GM21515 (cell line): ENCODE data around the gene SLC1A7.

Experiments
- ATAC-seq: cut with Tn5 transposase; IDR thresholded peaks from one replicate; pipeline ENCODE4 v1.9.1; 2021; ENCODE audit not compliant: unreplicated experiment

The SLC1A7 gene

DNA sequence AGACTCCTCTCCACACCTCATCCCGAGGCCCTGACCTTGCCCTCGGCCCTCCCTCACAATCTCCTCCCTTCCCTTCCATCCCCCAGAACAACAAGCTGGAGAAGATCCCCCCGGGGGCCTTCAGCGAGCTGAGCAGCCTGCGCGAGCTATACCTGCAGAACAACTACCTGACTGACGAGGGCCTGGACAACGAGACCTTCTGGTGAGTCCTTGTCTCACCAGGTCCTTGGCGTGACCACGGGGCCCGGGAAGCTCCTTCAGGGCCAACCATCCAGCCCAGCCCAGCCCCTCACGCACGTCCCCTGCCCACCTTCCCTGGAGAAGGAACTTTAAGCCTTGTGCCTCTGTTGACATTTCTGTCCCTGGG is 64.9 kb downstream of the SLC1A7 start:
- no peak for ATAC-seq

DNA sequence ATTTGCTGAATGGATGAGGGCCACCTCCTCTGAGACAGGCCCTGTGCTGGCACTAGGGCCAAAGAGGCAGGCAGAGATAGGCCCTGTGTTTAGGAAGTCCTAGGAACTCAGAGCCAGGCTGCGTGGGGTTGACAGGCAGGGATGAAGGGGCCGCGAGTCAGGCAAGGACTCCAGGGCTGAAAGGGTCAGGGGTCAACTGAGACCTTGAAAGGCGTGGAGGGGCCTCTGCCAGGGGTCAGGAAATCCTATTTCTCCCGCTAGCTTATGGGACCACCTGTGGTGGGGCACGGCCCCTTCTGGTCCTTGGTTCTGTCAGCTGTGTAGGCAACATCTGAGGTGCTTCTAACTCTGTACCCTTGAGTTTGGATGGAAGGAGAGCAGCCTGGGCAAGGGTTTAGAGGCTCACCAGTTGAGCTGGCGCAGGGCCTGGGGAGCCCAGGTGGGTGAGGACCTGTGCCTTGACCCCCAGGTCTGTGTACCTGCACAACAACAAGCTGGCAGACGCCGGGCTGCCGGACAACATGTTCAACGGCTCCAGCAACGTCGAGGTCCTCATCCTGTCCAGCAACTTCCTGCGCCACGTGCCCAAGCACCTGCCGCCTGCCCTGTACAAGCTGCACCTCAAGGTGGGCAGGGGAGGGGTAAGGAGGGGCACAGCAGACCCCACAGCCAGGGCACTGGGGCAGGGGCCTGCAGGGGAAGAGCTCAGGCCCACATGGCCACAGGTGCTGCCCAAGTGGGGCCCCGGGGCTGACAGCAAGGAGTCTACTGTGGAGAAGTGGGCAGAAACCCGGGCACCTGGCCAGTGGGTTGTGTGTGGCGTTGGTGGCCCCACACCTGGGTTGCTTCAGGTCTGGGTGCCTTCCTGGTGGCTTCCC is 65.5 kb downstream of the SLC1A7 start:
- ATAC-seq: no peak

DNA sequence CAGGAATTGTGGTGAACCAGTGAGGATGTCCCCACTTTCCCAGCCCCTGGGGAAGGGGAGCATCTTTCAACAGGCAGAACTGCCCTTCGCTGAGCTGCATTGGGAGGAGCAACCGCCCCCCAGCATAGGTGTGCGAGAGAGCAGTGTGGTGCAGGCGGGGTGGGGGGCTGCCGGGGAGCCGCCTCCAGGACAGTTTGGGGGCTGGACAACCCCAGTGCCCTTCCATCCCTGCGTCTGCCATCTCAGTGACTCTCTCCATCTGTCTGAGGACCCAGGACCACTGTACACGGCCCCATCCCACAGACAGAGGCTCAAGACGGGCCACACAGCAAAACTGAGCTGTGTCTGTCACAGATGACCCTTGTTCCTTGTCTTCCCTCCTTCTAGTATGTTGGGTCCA is 66.3 kb downstream of the SLC1A7 start:
- ATAC-seq: no peak

DNA sequence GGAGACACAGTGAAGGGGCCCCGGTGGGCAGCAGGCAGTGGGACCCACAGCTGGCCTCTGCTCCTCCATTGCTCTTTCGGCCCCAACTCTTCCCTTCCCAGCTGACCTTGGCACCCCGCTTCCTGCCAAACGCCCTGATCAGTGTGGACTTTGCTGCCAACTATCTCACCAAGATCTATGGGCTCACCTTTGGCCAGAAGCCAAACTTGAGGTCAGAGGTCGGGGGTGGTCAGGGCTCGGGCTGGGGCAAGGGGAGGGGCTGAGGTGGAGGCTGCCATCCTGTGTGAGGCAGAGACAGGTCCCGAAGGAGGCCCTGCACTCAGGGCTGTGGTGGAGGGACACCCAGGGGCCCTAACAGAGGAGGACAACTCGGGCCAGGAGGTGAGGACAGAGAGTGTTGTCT is 66.7 kb downstream of the SLC1A7 start:
- no peak for ATAC-seq

DNA sequence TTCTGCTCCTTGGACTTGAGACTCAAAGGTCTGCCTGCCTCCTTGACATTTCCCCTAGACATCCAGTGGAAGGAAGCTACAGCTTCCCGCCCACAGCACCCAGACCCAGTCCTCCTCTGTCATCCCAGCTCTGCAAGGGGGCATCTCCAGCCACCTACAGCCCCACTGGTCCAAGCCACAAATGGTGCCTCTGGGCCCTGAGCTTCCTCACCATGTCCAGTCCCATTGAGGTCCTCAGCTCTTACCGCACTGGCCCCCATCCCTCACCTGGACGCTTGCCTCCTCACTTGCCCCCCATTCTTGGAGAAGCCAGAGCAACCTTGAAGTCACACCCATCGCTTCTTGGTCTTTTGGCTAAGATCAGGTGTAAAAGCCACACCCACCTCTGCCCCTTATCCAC is 67.2 kb downstream of the SLC1A7 start:
- no peak for ATAC-seq

DNA sequence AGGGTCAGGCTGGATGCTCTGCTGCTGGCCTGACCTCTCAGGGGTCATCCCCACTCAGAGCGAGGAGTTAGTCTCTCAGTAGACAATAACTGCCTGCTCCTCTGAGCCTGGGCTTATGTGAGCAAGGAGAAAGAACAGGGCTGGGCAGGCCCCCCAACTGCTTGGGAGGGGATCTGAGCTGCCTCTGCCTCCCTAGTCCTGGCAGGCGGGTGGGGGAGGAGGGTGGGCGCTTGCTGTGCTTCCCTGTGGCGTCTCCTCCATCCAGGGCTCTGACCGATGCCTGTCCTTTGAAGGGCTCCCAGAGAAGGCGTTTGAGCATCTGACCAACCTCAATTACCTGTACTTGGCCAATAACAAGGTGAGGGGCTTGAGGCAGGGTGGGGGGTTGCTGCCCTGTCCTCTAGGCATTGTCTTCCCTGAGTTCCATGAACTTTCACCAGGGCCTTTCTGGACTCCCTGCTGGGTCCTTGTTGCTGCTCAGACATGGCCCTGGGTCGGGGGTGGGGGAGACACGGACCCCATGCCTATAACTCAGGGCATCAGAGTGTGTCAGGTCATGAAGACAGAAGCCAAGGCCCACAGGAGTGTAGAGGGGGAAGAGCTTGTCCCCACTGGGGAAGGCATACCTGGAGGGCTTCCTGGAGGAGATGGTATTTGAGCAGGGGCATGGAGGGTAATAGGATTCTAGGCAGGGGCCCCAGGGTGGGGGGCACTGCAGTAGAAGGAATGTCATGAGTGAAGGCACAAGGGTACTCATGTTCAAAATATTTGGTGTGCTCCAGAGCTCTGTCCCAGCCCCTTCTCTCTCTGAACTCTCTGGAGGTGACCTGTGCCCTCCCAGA is 67.9 kb downstream of the SLC1A7 start:
- ATAC-seq: no peak

DNA sequence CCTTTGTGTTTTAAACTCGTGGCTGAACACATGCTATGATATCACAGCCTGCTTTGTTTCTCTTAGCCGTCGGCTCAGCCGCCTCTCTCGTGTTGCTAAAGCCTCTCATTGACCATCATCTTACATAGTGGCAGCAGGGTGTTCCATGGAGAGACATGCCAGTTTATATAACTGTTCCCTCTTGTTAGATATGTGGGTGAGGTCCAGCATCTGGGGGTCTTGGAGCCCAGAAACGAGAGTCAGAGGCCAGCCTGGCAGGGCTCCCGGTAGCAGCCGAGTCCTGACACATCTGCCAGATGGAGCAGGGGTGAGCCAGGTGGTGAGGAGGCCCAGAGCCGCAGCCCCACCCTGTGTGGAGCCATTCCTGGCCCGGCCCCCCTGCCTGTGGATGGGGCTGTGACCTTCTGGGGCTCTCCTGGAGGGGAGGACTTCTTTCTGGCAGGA is 68.5 kb downstream of the SLC1A7 start:
- ATAC-seq: no peak

DNA sequence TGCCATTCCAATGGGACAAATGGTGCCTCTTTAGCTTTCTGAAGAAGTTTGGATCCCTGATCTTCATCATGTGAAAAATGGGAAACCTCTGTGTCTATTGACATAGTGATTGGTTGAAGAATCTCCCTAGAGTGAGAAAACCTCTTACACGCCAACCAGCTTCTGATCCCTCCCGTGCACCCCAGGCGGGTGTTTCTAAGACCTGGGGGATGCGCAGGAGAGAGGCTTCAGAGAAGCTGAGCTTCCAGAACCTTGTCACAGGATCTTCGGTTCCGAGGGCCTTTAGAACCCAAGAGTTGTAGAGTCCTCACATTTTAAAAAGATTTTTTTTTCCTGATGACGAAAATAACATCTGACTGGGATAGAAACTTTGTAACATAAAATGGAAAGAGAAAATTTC is 69.2 kb downstream of the SLC1A7 start:
- ATAC-seq: no peak

DNA sequence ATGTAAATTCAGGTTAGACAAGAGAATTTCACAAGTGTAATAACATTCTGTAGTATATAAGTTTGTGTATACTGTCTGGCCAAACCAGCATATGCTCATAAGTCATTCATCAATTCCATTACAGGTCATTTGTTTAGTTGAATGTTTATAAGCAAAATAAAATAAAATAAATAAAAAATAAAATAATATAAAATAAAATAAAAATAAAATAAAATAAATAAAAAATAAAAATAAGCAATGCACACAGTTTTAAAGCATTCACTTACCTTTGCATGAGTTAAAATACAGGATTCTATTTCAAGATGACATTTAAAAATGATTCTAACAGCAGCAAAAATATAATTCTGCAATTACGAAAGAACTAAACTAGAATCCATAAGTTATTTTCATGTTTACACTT is 70.5 kb downstream of the SLC1A7 start:
- ATAC-seq: no peak

DNA sequence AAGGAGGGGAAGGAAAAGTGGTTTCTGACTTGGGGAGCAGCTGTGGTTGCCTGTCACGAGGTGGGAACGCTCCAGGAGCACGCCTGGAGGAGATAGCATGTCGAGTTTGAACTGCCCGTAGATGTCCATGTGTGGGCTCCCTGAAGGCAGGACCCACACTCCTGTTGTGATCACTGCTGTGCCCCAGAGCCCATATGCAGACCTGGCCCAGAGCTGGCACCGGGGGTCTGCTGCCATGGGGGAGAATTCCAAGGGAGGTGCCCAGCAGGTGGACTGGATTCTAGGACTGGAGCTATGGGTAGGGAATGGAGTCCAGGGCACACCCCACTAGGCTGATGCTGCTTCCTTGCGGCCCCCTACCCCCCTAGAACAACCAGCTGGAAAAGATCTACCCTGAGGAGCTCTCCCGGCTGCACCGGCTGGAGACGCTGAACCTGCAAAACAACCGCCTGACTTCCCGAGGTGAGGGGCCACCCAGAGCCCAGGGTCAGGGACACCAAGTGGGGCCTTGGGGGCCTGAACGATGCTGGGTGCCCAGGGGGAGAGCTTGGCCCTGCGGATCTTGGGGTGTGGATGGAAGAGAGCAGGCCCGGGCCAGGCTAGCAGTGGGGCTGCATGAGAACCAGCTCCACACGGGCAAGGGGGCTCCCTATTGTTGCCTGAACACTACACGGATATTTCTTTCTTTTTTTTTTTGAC is 71.1 kb downstream of the SLC1A7 start:
- ATAC-seq: no peak

DNA sequence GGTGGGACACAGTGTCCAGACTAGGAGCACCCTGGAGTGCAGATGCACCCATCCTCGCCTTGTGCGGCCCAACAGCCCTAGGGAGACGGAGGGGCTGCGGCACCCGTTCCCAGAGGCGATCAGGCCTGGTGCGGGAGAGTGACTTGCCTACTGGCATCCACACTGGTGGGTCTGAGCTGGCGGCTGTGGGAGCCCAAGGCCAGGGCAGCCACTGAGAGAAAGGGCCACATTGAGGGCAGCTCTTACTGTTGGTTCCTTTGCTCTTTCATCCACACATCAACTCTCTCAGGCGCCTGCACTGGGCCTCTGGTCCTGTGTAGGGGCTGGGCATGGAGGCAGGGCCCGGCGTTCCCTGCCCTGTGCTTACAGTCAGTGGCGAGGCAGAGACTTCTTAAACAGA is 71.8 kb downstream of the SLC1A7 start:
- no peak for ATAC-seq

DNA sequence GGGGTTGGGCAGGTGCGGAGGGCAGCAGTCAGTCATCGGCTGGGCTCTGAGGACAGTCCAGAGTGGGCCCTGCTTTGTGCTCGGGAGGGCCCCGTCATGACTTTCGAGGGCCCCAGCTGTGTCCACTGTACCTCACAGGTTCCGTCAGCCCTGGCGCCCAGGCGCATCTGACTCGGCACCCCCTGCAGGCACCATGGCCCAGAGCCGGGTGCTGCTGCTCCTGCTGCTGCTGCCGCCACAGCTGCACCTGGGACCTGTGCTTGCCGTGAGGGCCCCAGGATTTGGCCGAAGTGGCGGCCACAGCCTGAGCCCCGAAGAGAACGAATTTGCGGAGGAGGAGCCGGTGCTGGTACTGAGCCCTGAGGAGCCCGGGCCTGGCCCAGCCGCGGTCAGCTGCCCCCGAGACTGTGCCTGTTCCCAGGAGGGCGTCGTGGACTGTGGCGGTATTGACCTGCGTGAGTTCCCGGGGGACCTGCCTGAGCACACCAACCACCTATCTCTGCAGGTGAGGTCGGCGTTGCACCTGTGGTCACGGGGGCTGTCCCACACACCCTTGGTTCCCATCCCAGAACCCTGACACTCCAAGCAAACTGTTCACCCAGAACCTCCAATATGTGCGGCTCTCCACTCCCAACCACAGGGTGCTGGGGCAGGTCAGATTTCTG is 72.6 kb downstream of the SLC1A7 start:
- no peak for ATAC-seq

DNA sequence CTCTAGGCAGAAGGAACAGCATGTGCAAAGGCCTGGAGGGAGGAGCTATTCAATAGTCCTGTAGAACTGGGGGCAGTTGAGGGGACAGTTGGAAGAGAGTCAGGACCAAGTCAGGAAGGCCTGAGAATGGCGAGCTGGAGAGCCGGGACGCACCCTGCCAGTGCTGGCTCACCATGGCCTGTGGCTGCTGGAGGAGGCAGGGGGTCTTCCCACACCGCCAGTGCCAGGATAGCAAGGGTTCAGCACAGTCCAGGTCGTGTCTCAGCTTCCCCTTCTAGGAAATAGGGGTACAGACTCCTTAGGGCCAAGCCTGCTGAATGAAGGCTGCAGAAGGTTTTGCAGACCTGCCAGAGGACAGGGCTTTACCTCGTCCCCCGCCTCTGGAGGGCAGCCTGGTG is 73.2 kb downstream of the SLC1A7 start:
- ATAC-seq: no peak

DNA sequence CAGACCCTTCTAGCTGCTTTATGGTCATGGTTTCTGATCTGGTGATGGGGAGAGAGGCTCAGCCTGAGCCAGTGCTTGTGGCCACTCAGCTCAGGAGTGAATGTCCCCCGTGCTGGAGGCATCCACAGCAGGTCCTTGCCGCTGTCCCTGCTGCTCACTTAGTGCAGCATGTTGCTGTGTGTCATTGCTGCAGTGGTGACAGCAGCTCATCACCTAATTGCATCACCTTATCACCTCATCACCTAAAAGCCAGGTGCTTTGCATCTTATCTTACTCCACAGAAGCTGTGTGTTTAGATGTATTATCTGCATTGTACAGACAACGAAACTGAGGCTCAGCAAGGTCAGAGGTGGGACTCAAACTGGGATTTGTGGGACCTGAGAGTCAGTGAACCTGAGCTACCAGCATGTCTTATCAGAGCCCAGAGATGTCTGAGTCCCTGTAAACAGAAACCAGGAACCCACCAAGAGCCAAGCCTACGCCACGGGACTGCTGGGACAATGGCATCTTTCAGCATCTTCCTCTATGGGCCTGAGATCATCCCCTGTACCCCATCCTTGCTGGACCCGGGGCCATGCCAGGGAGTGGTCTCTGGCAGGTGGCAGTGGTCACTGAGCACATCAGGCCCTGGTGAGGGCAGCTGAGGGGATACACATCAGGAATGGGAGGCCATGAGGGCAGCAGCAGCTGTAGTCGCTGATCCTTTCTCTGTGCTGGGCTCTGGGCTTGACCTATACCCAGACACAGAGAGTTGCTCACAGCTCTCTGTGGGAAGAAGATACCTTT is 73.9 kb downstream of the SLC1A7 start:
- no peak for ATAC-seq

DNA sequence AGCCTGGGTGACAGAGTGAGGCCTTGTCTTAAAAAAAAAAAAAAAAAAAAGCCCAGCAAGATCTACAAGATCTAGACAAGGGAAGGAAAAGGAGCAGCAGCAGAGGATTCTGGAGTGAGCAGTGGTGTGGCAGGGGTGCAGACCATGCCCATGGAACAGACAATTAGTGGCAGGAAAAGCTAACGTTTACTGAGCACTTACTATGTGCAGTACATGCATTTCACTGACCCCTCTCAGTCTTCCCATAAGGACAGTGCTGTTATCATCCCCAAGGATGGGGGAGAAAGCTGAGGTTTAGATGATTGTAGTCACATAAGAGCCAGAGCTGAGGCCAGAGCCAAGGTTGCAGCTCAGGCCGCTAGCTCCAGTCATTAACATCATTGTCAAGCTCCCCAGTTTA is 74.6 kb downstream of the SLC1A7 start:
- ATAC-seq: no peak

DNA sequence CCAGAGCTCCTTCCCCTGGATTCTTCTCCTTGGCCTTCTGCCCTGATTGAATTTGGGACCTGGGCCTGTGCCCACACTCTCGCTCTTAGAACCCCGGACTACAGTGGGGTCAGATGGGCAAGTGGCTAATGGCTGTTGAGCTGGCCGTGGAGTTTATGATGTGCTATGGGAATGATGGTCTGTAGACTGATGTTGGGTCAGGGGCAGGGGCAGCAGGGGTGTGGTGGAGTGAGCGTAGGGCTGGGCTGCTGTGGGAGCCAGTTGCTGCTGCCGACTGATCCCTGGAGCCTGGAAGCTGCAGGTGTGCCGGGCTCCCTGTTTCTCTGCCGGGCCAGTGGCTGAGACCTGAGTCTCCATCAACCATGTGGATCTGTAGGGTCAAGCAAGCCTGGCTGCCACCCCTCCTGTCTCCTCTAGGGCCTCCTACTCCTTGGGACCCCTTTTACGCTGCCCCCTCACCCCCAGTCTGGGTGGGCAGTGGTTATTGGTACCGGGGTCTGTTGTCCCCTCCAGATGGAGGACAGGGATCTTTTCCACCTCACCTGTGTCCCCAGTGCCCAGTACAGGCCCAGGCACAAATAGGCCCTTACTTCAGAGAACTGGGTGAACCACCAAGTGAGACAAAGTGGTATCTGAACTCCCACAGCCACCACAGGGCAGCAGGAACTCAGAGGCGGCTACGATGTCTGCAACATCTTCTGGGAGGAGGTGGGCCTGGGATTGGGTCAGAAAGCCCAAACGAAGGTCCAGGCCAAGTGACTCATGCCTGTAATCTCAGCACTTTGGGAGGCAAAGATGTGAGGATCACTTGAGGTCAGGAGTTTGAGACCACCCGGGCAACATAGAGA is 75.3 kb downstream of the SLC1A7 start:
- no peak for ATAC-seq

DNA sequence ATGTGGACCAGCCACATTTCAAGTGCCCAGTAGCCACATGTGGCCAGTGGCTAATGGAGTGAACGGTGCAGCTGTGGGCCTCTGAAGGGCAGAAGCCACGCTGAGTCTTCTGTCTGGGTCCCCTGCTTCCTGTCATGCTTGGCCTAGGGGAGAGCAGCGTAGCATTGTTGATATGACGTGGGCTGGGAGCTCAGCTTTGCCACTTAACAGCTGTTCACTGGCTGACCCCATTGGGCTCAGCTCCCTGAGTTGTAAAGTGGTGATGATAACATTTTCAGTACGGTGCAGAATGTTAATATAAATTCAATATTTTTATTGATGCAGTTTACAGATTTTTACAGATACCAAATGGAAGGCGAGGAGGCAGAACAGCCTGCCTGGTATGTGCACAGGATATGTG is 76.0 kb downstream of the SLC1A7 start:
- no peak for ATAC-seq

DNA sequence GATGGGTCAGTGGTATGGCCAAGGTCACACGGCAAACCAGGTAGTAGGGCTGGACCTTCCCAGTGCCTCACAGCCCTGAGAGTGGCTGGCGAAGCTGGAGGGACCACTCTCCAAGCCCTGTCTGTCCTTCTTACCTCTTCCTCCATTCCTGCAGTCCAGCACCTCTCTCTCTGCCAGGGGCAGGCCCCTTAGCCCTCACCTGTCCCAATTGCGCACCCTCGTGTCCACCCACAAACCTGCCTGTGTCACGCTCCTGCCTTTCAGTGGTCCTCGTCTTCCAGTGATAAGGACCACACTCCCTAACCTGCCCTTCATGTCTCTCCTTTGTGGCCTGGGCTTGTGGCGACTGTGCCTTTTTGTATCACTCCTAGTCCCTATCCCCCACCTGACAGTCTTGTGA is 77.0 kb downstream of the SLC1A7 start:
- ATAC-seq: no peak

DNA sequence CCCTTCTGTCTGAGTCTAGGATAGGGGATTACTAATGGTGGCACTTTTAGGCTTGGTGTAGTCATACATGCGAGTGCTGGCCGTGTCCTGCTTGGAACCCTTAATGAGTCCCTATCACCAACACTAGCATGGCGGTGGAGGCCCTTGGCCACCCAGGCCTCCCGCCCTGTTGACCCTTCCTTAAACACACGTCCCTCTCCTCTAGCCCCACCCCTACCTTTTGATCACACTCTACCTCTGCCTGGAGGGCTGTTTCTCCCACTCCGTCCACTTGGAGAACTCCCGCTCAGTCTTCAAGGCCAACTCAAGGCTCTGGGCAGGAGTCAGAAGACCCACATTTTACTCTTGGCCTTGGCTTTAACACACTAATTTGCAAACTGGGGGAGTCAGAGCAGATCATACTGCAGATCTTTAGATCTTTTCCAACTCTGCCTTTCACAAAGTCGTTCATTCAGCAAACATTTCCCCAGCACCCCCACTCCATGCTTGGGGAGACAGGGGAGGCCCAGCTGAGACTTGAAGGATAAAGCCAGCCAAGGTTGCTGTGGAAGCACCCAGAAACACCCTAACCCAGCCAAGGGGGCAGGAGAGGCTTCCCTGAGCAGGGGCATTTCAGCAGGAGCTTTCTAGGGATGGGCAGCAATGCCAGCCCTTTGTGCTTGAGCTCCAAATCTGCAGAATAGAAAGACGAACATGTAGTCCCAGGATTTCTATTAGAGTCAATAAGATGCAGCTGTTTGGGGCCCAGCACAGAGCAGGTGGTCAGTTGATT is 78.5 kb downstream of the SLC1A7 start:
- no peak for ATAC-seq
